ENCODE data around the gene LAMB1.

GRCh38 chr7:108044345-108044744, 41.4 kb upstream of the LAMB1 start:
- TF ChIP-seq CTCF (conservative IDR thresholded peaks at IDR 0.05; ENCODE audit: low read depth, low read length) (no peak), EZH2 (IDR thresholded peaks at IDR 0.05; ENCODE audit: borderline replicate concordance, low read depth, low read length, poor library complexity, severe bottlenecking) (no peak)
